HepG2 (cell line): ENCODE measurements around the gene INF2. TPM values are rescaled to one million over a fixed set of nuclear protein-coding genes. Genes with fewer than 3 reads are reported as not detected.

Experiments used
- ADNP ChIP-seq: sonication (generic); formaldehyde crosslinking; IDR thresholded peaks from 2 replicates; pipeline ENCODE4 v1.4.0; 2020; ENCODE audit warnings: missing genetic modification reagents
- BHLHE40 ChIP-seq: IDR thresholded peaks from 2 replicates; pipeline ENCODE4 v1.6.1; 2011; ENCODE audit warnings: low read length, improper control_type of control experiment
- RXRA ChIP-seq: sonication (generic); formaldehyde crosslinking; IDR thresholded peaks from 2 replicates; pipeline ENCODE4 v1.5.1; 2020; ENCODE audit warnings: missing genetic modification reagents
- RXRB ChIP-seq: IDR thresholded peaks from 2 replicates; pipeline ENCODE4 v1.6.1; 2016; ENCODE audit warnings: borderline replicate concordance, missing genetic modification reagents, missing compliant biosample characterization
- STAG1 ChIP-seq: sonication (generic); formaldehyde crosslinking; IDR thresholded peaks from 2 replicates; pipeline ENCODE4 v1.4.0; 2020; ENCODE audit warnings: missing genetic modification reagents
- ZBTB3 ChIP-seq: sonication (generic); formaldehyde crosslinking; IDR thresholded peaks from 2 replicates; pipeline ENCODE4 v1.4.0; 2020; ENCODE audit warnings: low read depth, mild to moderate bottlenecking, moderate library complexity, missing genetic modification reagents, borderline replicate concordance
- ZKSCAN8 ChIP-seq: IDR thresholded peaks from 2 replicates; pipeline ENCODE4 v1.6.1; 2016; ENCODE audit warnings: borderline replicate concordance, missing genetic modification reagents, missing compliant biosample characterization
- ZNF225 ChIP-seq: sonication (generic); formaldehyde crosslinking; IDR thresholded peaks from 2 replicates; pipeline ENCODE4 v1.4.0; 2020; ENCODE audit warnings: mild to moderate bottlenecking, missing genetic modification reagents
- ZNF883 ChIP-seq: sonication (generic); formaldehyde crosslinking; IDR thresholded peaks from 2 replicates; pipeline ENCODE4 v1.5.1; 2020; ENCODE audit warnings: mild to moderate bottlenecking, missing genetic modification reagents; ENCODE audit errors: not compliant biosample characterization
- ZNF891 ChIP-seq: sonication (generic); formaldehyde crosslinking; IDR thresholded peaks from 2 replicates; pipeline ENCODE4 v1.5.0; 2020; ENCODE audit warnings: mild to moderate bottlenecking, missing genetic modification reagents
- polyA plus RNA-seq, 8 experiments: library from polyadenylated mRNA; depleted of rRNA in 3 of 8; stranded (reverse) in 7 of 8; unstranded in 1 of 8; fragments of >200 nt; fragmentation: Illumina TruSeq in 4 of 8; extraction: Trizol in 4 of 8; gene quantifications; 2 replicates each; pipeline versions ENCODE4 v1.2.1 to v1.2.3, GENCODE V29; 2011 to 2016; ENCODE audit warnings: low read depth in 4 of 8, missing spikeins in 1 of 8, mixed read lengths in 1 of 8; ENCODE audit not compliant: insufficient read depth in 1 of 8
- total RNA-seq, 5 experiments: library from RNA; depleted of rRNA; stranded (reverse); fragments of >200 nt; fragmentation: Illumina TruSeq; extraction: Trizol; gene quantifications; 2 replicates each; pipeline ENCODE4 v1.2.3, GENCODE V29; 2016; ENCODE audit warnings: low read depth in 1 of 5
- TF ChIP-seq, protein P1 (sequence below): sonication (generic); formaldehyde crosslinking; IDR thresholded peaks from 2 replicates; pipeline ENCODE4 v1.5.1; 2020; ENCODE audit warnings: mild to moderate bottlenecking, missing genetic modification reagents, moderate library complexity
- TF ChIP-seq, protein P2 (sequence below): sonication (generic); formaldehyde crosslinking; IDR thresholded peaks from 2 replicates; pipeline ENCODE4 v1.5.1; 2020; ENCODE audit warnings: mild to moderate bottlenecking, missing genetic modification reagents, moderate library complexity

Gene INF2
- total and polyA plus RNA-seq, 2 of the 13 experiments (the other 11 are each of a cell fraction or from before 2014, with no cell fraction given): 16.4 to 26.4 TPM

DNA sequence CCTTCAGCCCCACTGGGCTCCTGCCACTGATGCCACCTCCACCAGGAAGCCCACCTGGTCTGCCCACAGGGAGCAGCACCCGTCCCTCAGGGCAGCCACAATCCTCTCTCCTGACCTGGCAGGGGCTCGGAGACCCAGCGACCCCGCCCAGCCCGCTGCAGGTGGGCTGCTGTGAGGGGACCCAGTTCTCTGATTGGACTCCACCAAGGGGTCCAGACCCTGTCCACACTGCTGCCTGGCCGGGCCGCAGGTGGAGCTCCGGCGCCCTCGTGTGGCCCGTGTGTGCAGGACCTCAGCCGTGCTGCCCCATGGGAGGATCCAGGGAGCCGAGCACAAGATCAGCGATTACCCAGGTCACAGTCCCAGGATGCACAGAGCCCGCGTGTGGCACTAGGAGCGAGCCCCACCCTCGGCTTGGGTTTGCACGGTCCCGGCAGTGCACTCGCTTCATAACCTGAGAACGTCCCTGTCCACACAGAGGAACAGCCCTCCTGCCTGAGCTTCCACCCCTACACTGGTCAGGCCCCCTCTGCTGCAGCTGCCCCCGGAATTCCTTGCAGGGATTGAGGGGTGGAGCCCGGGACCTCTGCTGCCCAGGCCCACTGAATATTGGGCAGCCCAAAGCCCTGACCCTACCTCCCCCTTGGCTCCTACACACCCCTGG is 49.4 kb upstream of the INF2 start (continued):
- TF ChIP-seq, protein P1, sequence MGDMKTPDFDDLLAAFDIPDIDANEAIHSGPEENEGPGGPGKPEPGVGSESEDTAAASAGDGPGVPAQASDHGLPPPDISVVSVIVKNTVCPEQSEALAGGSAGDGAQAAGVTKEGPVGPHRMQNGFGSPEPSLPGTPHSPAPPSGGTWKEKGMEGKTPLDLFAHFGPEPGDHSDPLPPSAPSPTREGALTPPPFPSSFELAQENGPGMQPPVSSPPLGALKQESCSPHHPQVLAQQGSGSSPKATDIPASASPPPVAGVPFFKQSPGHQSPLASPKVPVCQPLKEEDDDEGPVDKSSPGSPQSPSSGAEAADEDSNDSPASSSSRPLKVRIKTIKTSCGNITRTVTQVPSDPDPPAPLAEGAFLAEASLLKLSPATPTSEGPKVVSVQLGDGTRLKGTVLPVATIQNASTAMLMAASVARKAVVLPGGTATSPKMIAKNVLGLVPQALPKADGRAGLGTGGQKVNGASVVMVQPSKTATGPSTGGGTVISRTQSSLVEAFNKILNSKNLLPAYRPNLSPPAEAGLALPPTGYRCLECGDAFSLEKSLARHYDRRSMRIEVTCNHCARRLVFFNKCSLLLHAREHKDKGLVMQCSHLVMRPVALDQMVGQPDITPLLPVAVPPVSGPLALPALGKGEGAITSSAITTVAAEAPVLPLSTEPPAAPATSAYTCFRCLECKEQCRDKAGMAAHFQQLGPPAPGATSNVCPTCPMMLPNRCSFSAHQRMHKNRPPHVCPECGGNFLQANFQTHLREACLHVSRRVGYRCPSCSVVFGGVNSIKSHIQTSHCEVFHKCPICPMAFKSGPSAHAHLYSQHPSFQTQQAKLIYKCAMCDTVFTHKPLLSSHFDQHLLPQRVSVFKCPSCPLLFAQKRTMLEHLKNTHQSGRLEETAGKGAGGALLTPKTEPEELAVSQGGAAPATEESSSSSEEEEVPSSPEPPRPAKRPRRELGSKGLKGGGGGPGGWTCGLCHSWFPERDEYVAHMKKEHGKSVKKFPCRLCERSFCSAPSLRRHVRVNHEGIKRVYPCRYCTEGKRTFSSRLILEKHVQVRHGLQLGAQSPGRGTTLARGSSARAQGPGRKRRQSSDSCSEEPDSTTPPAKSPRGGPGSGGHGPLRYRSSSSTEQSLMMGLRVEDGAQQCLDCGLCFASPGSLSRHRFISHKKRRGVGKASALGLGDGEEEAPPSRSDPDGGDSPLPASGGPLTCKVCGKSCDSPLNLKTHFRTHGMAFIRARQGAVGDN (CRISPR knock-in tag): peak; percentile 58
- TF ChIP-seq, protein P2, sequence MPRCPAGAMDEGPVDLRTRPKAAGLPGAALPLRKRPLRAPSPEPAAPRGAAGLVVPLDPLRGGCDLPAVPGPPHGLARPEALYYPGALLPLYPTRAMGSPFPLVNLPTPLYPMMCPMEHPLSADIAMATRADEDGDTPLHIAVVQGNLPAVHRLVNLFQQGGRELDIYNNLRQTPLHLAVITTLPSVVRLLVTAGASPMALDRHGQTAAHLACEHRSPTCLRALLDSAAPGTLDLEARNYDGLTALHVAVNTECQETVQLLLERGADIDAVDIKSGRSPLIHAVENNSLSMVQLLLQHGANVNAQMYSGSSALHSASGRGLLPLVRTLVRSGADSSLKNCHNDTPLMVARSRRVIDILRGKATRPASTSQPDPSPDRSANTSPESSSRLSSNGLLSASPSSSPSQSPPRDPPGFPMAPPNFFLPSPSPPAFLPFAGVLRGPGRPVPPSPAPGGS (CRISPR knock-in tag): 0 out of 2 replicates have a peak, but pooled peaks have one; percentile 41
- TF ChIP-seq ZBTB3 (CRISPR knock-in tag) (no peak), ZKSCAN8 (CRISPR knock-in tag) (no peak), ZNF883 (CRISPR knock-in tag) (peak; percentile 33), ADNP (CRISPR knock-in tag) (0 out of 2 replicates have a peak, but pooled peaks have one; percentile 49), RXRA (CRISPR knock-in tag) (0 out of 2 replicates have a peak, but pooled peaks have one; percentile 17), RXRB (CRISPR knock-in tag) (0 out of 2 replicates have a peak, but pooled peaks have one; percentile 27), ZNF225 (CRISPR knock-in tag) (peak; percentile 38; the same call in 1 of the 2 replicates), BHLHE40 (peak; percentile 29; the same call in 1 of the 2 replicates), ZNF891 (CRISPR knock-in tag) (0 out of 2 replicates have a peak, but pooled peaks have one; percentile 17), STAG1 (CRISPR knock-in tag) (peak; percentile 95)
